ACC112 (cell line): ENCODE data around the gene GLI1.
A peak's percentile ranks its signal among the peaks of the same experiment; 100 is the strongest.

Experiments used
- H2AFZ ChIP-seq: fragments of 200-600 bp; sonication (generic); one replicate; pipeline ENCODE4 v1.6.0; 2017; ENCODE audit warnings: antibody characterized with exemption, low read length; ENCODE audit not compliant: unreplicated experiment
- H3K27ac ChIP-seq: fragments of 200-600 bp; sonication (generic); 2 replicates; pipeline ENCODE4 v1.5.1; 2014; ENCODE audit warnings: low read depth, mild to moderate bottlenecking, antibody characterized with exemption, low read length, moderate library complexity
- H3K27me3 ChIP-seq: fragments of 200-600 bp; sonication (generic); 2 replicates; pipeline ENCODE4 v1.6.1; 2014; ENCODE audit warnings: mild to moderate bottlenecking, antibody characterized with exemption, low read length, moderate library complexity, mixed read lengths; ENCODE audit not compliant: insufficient read depth
- H3K36me3 ChIP-seq: fragments of 200-600 bp; sonication (generic); 2 replicates; pipeline ENCODE4 v1.6.1; 2016; ENCODE audit warnings: mild to moderate bottlenecking, antibody characterized with exemption, low read length, moderate library complexity, mixed read lengths; ENCODE audit not compliant: insufficient read depth
- H3K4me1 ChIP-seq: fragments of 200-600 bp; sonication (generic); one replicate; pipeline ENCODE4 v1.6.1; 2016; ENCODE audit warnings: low read length, mixed read lengths; ENCODE audit not compliant: insufficient read depth, unreplicated experiment, control insufficient read depth
- H3K4me3 ChIP-seq: fragments of 200-600 bp; sonication (generic); 2 replicates; pipeline ENCODE4 v1.5.1; 2014; ENCODE audit warnings: mild to moderate bottlenecking, low read depth, low read length
- H3K79me2 ChIP-seq: fragments of 200-600 bp; sonication (generic); one replicate; pipeline ENCODE4 v1.6.0; 2016; ENCODE audit warnings: low read length; ENCODE audit not compliant: control insufficient read depth, unreplicated experiment, insufficient read depth

GLI1 gene

GRCh38 chr12:57520053-57520818, 60.7 kb downstream of the GLI1 start, which contains the start of gene DDIT3:
Gene DDIT3 (minus strand): TSS chr12:57520514. CDS start chr12:57517406, 3,108 bp downstream.
- H3K4me3 ChIP-seq, result peak within 1 kb of the TSS; percentile 93

GRCh38 chr12:57521525-57522010, 62.0 kb downstream of the GLI1 start:
- H3K79me2 ChIP-seq, result peaks cover 63% of the 10 kb centered on the region
- peak overlapping the region; percentile 11 for H2AFZ ChIP-seq
- peaks cover 11% of the 10 kb centered on the region; the same call in 1 of the 2 replicates for H3K36me3 ChIP-seq
- peaks cover 53% of the 10 kb centered on the region for H3K4me1 ChIP-seq
- peak overlapping the region; percentile 95 for H3K27ac ChIP-seq
- H3K27me3 ChIP-seq, result no peaks in the 10 kb centered on the region
- H3K4me3 ChIP-seq, result peak overlapping the region; percentile 66

More at GRCh38 chr12:57520053-57520818, 60.7 kb downstream of the GLI1 start, which contains the start of gene DDIT3:
- H3K36me3 ChIP-seq, result peaks cover 16% of the 10 kb centered on the region
- H3K27ac ChIP-seq, result peak within 1 kb of the TSS; percentile 95
- H3K27me3 ChIP-seq, result no peaks in the 10 kb centered on the region
- H2AFZ ChIP-seq, result peak within 1 kb of the TSS; percentile 34
- H3K4me1 ChIP-seq, result peaks cover 53% of the 10 kb centered on the region
- H3K79me2 ChIP-seq, result peaks cover 50% of the 10 kb centered on the region
